HEK293 (cell line): ENCODE results near the gene PPP4R2.

Experiments
- CTCF ChIA-PET: fragments of 350-600 bp; formaldehyde crosslinking; extraction: SDS; loops from one replicate; lab custom pipeline; 2021; ENCODE audit warnings: antibody characterized with exemption; lab: Yijun Ruan, JAX
- POLR2A ChIA-PET: fragments of 300-600 bp; formaldehyde crosslinking; extraction: SDS; loops from one replicate; lab custom pipeline; 2020; ENCODE audit warnings: antibody characterized with exemption, inconsistent platforms; lab: Yijun Ruan, JAX
- H3K27ac ChIP-seq: fragments of 200-500 bp; sonication (Bioruptor generic); 2 replicates; pipeline ENCODE4 v1.5.1; 2014; ENCODE audit warnings: low read depth, low read length, control low read depth, inconsistent platforms; ENCODE audit errors: extremely low read depth
- H3K36me3 ChIP-seq, 2 experiments: fragments of 200-500 bp in 1 of 2; sonication (Bioruptor generic) in 1 of 2; 1 replicate in 1 of 2; 2 replicates in 1 of 2; pipeline ENCODE4 v1.5.1; 2014 to 2017; ENCODE audit warnings: inconsistent platforms in 2 of 2, low read length in 2 of 2; ENCODE audit not compliant: control insufficient read depth in 2 of 2, insufficient read depth in 1 of 2
- H3K4me1 ChIP-seq: fragments of 200-500 bp; sonication (Bioruptor generic); 2 replicates; pipeline ENCODE4 v1.5.1; 2014; ENCODE audit warnings: mild to moderate bottlenecking, low read length, inconsistent platforms; ENCODE audit not compliant: control insufficient read depth, insufficient read depth
- H3K4me3 ChIP-seq: 2 replicates; pipeline ENCODE4 v1.5.1; 2011; ENCODE audit warnings: low read depth, mild to moderate bottlenecking, control low read depth, low read length, moderate library complexity
- H3K9me3 ChIP-seq: fragments of 200-500 bp; sonication (Bioruptor generic); 2 replicates; pipeline ENCODE4 v1.5.1; 2014; ENCODE audit warnings: low read depth, low read length, inconsistent platforms; ENCODE audit not compliant: control insufficient read depth, insufficient read depth
- CTCF ChIP-seq: fragments of 450-650 bp; formaldehyde crosslinking; IDR thresholded peaks from 2 replicates; pipeline ENCODE4 v1.5.1; 2016; ENCODE audit warnings: missing biosample characterization, missing genetic modification characterization
- GLI2 ChIP-seq: fragments of 450-650 bp; formaldehyde crosslinking; IDR thresholded peaks from 2 replicates; pipeline ENCODE4; 2017; ENCODE audit warnings: missing biosample characterization, missing genetic modification characterization, low read depth, borderline replicate concordance
- GLIS2 ChIP-seq: fragments of 450-650 bp; formaldehyde crosslinking; IDR thresholded peaks from 2 replicates; pipeline ENCODE4 v1.5.1; 2016; ENCODE audit warnings: missing biosample characterization, missing genetic modification characterization
- HOXA7 ChIP-seq: sonication (generic); formaldehyde crosslinking; IDR thresholded peaks from 2 replicates; pipeline ENCODE4 v1.8.1; 2022; ENCODE audit warnings: missing genetic modification reagents, borderline replicate concordance
- KLF7 ChIP-seq: fragments of 450-650 bp; formaldehyde crosslinking; IDR thresholded peaks from 2 replicates; pipeline ENCODE4 v1.5.1; 2016; ENCODE audit warnings: missing biosample characterization, missing genetic modification characterization, borderline replicate concordance
- SALL2 ChIP-seq: fragments of 450-650 bp; formaldehyde crosslinking; IDR thresholded peaks from 2 replicates; pipeline ENCODE4 v1.5.0; 2017; ENCODE audit warnings: missing biosample characterization, mild to moderate bottlenecking, missing genetic modification characterization, borderline replicate concordance
- SCRT2 ChIP-seq: fragments of 450-650 bp; formaldehyde crosslinking; IDR thresholded peaks from 2 replicates; pipeline ENCODE4 v1.5.1; 2016; ENCODE audit warnings: missing biosample characterization, missing genetic modification characterization
- TCF7L2 ChIP-seq: IDR thresholded peaks from 2 replicates; pipeline ENCODE4 v1.6.1; 2011; ENCODE audit warnings: low read depth, mild to moderate bottlenecking, inconsistent platforms, low read length, moderate library complexity, borderline replicate concordance
- ZBTB10 ChIP-seq: fragments of 450-650 bp; formaldehyde crosslinking; IDR thresholded peaks from 2 replicates; pipeline ENCODE4 v1.5.1; 2016; ENCODE audit warnings: missing biosample characterization, missing genetic modification characterization
- ZBTB20 ChIP-seq: fragments of 450-650 bp; formaldehyde crosslinking; IDR thresholded peaks from 2 replicates; pipeline ENCODE4 v1.5.1; 2016; ENCODE audit warnings: missing biosample characterization, missing genetic modification characterization
- ZNF114 ChIP-seq: fragments of 450-650 bp; formaldehyde crosslinking; IDR thresholded peaks from 2 replicates; pipeline ENCODE4 v1.5.0; 2017; ENCODE audit warnings: missing biosample characterization, missing genetic modification characterization
- ZNF155 ChIP-seq: fragments of 450-650 bp; formaldehyde crosslinking; IDR thresholded peaks from 2 replicates; pipeline ENCODE4 v1.5.1; 2016; ENCODE audit warnings: missing biosample characterization, missing genetic modification characterization
- ZNF248 ChIP-seq: fragments of 450-650 bp; formaldehyde crosslinking; IDR thresholded peaks from 2 replicates; pipeline ENCODE4 v1.5.1; 2017; ENCODE audit warnings: missing biosample characterization, missing genetic modification characterization
- ZNF302 ChIP-seq: fragments of 450-650 bp; formaldehyde crosslinking; IDR thresholded peaks from 2 replicates; pipeline ENCODE4 v1.5.1; 2016; ENCODE audit warnings: missing biosample characterization, missing genetic modification characterization, low read depth
- ZNF362 ChIP-seq: fragments of 450-650 bp; formaldehyde crosslinking; IDR thresholded peaks from 2 replicates; pipeline ENCODE4 v1.5.1; 2016; ENCODE audit warnings: missing biosample characterization, missing genetic modification characterization
- ZNF37A ChIP-seq: fragments of 450-650 bp; IDR thresholded peaks from 2 replicates; pipeline ENCODE4 v1.5.1; 2018; ENCODE audit warnings: missing biosample characterization, missing genetic modification characterization
- ZNF501 ChIP-seq: fragments of 450-650 bp; formaldehyde crosslinking; IDR thresholded peaks from 2 replicates; pipeline ENCODE4 v1.5.1; 2016; ENCODE audit warnings: missing biosample characterization, missing genetic modification characterization
- ZNF521 ChIP-seq: fragments of 450-650 bp; formaldehyde crosslinking; IDR thresholded peaks from 2 replicates; pipeline ENCODE4 v1.5.1; 2017; ENCODE audit warnings: missing biosample characterization, mild to moderate bottlenecking, missing genetic modification characterization
- ZNF530 ChIP-seq: fragments of 450-650 bp; formaldehyde crosslinking; IDR thresholded peaks from 2 replicates; pipeline ENCODE4 v1.5.1; 2016; ENCODE audit warnings: low read depth, missing biosample characterization, missing genetic modification characterization
- ZNF596 ChIP-seq: fragments of 450-650 bp; IDR thresholded peaks from 2 replicates; pipeline ENCODE4 v1.5.0; 2018; ENCODE audit warnings: missing biosample characterization, mild to moderate bottlenecking, missing genetic modification characterization, moderate library complexity
- ZNF670 ChIP-seq: fragments of 450-650 bp; formaldehyde crosslinking; IDR thresholded peaks from 2 replicates; pipeline ENCODE4 v1.5.1; 2016; ENCODE audit warnings: missing biosample characterization, missing genetic modification characterization, low read depth
- ZNF747 ChIP-seq: fragments of 450-650 bp; formaldehyde crosslinking; IDR thresholded peaks from 2 replicates; pipeline ENCODE4 v1.5.1; 2016; ENCODE audit warnings: missing biosample characterization, missing genetic modification characterization
- ZNF785 ChIP-seq: fragments of 450-650 bp; formaldehyde crosslinking; IDR thresholded peaks from 2 replicates; pipeline ENCODE4 v1.5.1; 2016; ENCODE audit warnings: missing biosample characterization, missing genetic modification characterization
- ZSCAN4 ChIP-seq: fragments of 450-650 bp; formaldehyde crosslinking; IDR thresholded peaks from 2 replicates; pipeline ENCODE4 v1.5.1; 2017; ENCODE audit warnings: missing biosample characterization, missing genetic modification characterization

The PPP4R2 gene

GRCh38 chr3:72997421-72997961 is 880 bp downstream of the PPP4R2 start (continued):
- TF ChIP-seq ZBTB10, result no peak
- TF ChIP-seq SCRT2 (tag by site-specific recombination), result peak; percentile 93
- TF ChIP-seq KLF7 (tag by site-specific recombination), result no peak
- no peak for TF ChIP-seq GLIS2 (tag by site-specific recombination)
- no peak for TF ChIP-seq ZNF785 (tag by site-specific recombination)
- no peak for TF ChIP-seq ZNF302 (tag by site-specific recombination)
- TF ChIP-seq TCF7L2, result no peak
- TF ChIP-seq ZBTB20 (tag by site-specific recombination), result peak; percentile 43; the same call in 1 of the 2 replicates
- no peak for TF ChIP-seq ZNF521 (tag by site-specific recombination)
- no peak for TF ChIP-seq ZNF155 (tag by site-specific recombination)
- peak; percentile 40; the same call in 1 of the 2 replicates for TF ChIP-seq CTCF (tag by site-specific recombination)
- no peak for TF ChIP-seq SALL2 (tag by site-specific recombination)
- TF ChIP-seq ZNF114 (tag by site-specific recombination), result no peak
- TF ChIP-seq ZNF501 (tag by site-specific recombination), result 0 out of 2 replicates have a peak, but pooled peaks have one; percentile 20
- TF ChIP-seq HOXA7 (CRISPR knock-in tag), result no peak
- no peak for TF ChIP-seq ZNF248 (tag by site-specific recombination)
- no peak for TF ChIP-seq ZNF37A (tag by site-specific recombination)

GRCh38 chr3:72998466-72998865 is 1.9 kb downstream of the PPP4R2 start:
- Histone ChIP-seq H3K27ac (no peak overlapping the region), H3K4me3 (peak overlapping the region; percentile 95), H3K9me3 (no peaks in the 10 kb centered on the region), H3K4me1 (peaks cover 2% of the 10 kb centered on the region; the same call in 1 of the 2 replicates), H3K36me3 (peaks cover 11 to 49% of the 10 kb centered on the region in 2 experiments; a peak in 2 of 3 replicates)
- ChIA-PET POLR2A (interaction anchor here (0.5 kb wide), 1 partner anchor 17 kb away, joined by 7 read pairs; no protein-coding TSS in a partner anchor), CTCF (interaction anchor here (0.7 to 1.2 kb wide), 2 partner anchors 27 to 149 kb away, joined by 3 to 4 read pairs; no protein-coding TSS in a partner anchor)
- TF ChIP-seq ZNF362 (tag by site-specific recombination) (no peak), ZNF596 (tag by site-specific recombination) (no peak), ZNF670 (tag by site-specific recombination) (no peak), ZNF530 (tag by site-specific recombination) (no peak), ZNF747 (tag by site-specific recombination) (no peak), ZNF155 (tag by site-specific recombination) (no peak), GLI2 (tag by site-specific recombination) (no peak), ZSCAN4 (tag by site-specific recombination) (no peak)
